Measurements from ENCODE around the gene PACC1.

DNA sequence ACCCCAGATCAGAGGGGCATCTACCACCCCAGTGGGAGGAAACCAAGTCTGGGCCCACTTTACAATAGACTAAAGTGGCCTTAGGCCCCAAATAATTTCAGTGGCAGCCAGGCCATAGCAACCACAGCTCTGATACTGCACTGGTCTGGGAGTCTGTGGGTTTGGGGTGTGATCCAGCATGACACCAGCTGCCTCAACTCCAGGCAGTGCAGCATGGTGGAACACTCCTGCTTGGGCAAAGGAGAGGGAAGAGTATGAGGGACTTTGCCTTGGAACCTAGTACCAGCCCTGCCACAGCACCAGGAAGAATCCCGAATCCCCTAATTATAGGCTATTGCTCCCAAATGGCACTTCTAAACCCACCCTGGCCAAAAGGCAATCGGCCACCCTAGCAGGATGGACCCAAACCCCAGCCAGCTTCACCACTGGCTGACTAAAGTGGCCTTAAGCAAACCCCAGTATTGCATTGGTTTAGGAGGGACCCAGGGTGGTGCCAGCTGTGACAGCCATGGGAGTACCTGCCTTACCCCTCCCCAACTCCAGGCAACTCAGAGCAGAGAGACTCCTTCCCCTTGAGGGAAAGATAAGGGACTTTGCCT is 47.1 kb downstream of the PACC1 start:
- TF ChIP-seq, protein P1, sequence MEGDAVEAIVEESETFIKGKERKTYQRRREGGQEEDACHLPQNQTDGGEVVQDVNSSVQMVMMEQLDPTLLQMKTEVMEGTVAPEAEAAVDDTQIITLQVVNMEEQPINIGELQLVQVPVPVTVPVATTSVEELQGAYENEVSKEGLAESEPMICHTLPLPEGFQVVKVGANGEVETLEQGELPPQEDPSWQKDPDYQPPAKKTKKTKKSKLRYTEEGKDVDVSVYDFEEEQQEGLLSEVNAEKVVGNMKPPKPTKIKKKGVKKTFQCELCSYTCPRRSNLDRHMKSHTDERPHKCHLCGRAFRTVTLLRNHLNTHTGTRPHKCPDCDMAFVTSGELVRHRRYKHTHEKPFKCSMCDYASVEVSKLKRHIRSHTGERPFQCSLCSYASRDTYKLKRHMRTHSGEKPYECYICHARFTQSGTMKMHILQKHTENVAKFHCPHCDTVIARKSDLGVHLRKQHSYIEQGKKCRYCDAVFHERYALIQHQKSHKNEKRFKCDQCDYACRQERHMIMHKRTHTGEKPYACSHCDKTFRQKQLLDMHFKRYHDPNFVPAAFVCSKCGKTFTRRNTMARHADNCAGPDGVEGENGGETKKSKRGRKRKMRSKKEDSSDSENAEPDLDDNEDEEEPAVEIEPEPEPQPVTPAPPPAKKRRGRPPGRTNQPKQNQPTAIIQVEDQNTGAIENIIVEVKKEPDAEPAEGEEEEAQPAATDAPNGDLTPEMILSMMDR (IDR thresholded peaks at IDR 0.05): no peak
- no peak for TF ChIP-seq POLR2A (IDR thresholded peaks at IDR 0.05)

Data from body of pancreas (tissue), 4 donors.